SK-N-SH (cell line): ENCODE data around the gene ARFGAP1. TPM values are rescaled to one million over a fixed set of nuclear protein-coding genes. Genes with fewer than 3 reads are reported as not detected.

Experiments used
- CTCF ChIA-PET: fragments of 300-600, 350-600 bp; formaldehyde crosslinking; extraction: SDS; loops from one replicate; lab custom pipeline; 2021; lab: Yijun Ruan, JAX
- POLR2A ChIA-PET: fragments of 350-600 bp; sonication (Branson Sonifier 250); formaldehyde crosslinking; extraction: SDS; loops from one replicate; lab custom pipeline; 2020; ENCODE audit warnings: antibody characterized with exemption, inconsistent platforms; lab: Yijun Ruan, JAX
- DNase-seq: peaks from one replicate; pipeline ENCODE4 v3.0.0; 2012
- H2AFZ ChIP-seq: fragments of 200-600 bp; sonication (generic); 2 replicates; pipeline ENCODE4 v1.8.1; 2016; ENCODE audit warnings: antibody characterized with exemption, mild to moderate bottlenecking, low read depth
- H3F3A ChIP-seq: fragments of 200-600 bp; sonication (generic); replicated peaks from 2 replicates; pipeline ENCODE3; 2016; ENCODE audit warnings: antibody characterized with exemption, mild to moderate bottlenecking; ENCODE audit not compliant: insufficient read depth
- H3K27ac ChIP-seq, 2 experiments: fragments of 200-500 bp in 1 of 2; fragments of 200-600 bp in 1 of 2; sonication (Bioruptor generic) in 1 of 2; sonication (generic), shearing (Covaris generic) in 1 of 2; 2 replicates each; pipeline versions ENCODE4 v1.5.1 to v1.6.1; 2014 to 2016; ENCODE audit warnings: low read depth in 2 of 2, inconsistent platforms in 1 of 2, low read length in 1 of 2, mild to moderate bottlenecking in 1 of 2, mixed read lengths in 1 of 2
- H3K27me3 ChIP-seq: fragments of 200-600 bp; sonication (generic), shearing (Covaris generic); 2 replicates; pipeline ENCODE4 v1.6.1; 2016; ENCODE audit warnings: mixed run types; ENCODE audit not compliant: insufficient read depth
- H3K36me3 ChIP-seq, 2 experiments: fragments of 200-500 bp in 1 of 2; fragments of 200-600 bp in 1 of 2; sonication (Bioruptor generic) in 1 of 2; sonication (generic) in 1 of 2; replicated peaks in 1 of 2; 2 replicates each; pipeline versions ENCODE3 to v1.5.1; 2014 to 2016; ENCODE audit warnings: low read length in 1 of 2, mild to moderate bottlenecking in 1 of 2; ENCODE audit not compliant: insufficient read depth in 2 of 2, control insufficient read depth in 1 of 2
- H3K4me1 ChIP-seq, 2 experiments: fragments of 200-500 bp in 1 of 2; fragments of 200-600 bp in 1 of 2; sonication (Bioruptor generic) in 1 of 2; sonication (generic), shearing (Covaris generic) in 1 of 2; 2 replicates each; pipeline versions ENCODE4 v1.5.1 to v1.6.1; 2014 to 2016; ENCODE audit warnings: low read depth in 1 of 2, low read length in 1 of 2, mixed run types in 1 of 2; ENCODE audit not compliant: insufficient read depth in 2 of 2, control insufficient read depth in 1 of 2
- H3K4me2 ChIP-seq: fragments of 200-600 bp; sonication (generic), shearing (Covaris generic); 2 replicates; pipeline ENCODE4 v1.6.1; 2017; ENCODE audit warnings: mixed run types
- H3K4me3 ChIP-seq, 2 experiments: fragments of 200-500 bp in 1 of 2; fragments of 200-600 bp in 1 of 2; sonication (Bioruptor generic) in 1 of 2; sonication (generic), shearing (Covaris generic) in 1 of 2; 2 replicates each; pipeline versions ENCODE4 v1.5.1 to v1.8.1; 2014 to 2016; ENCODE audit warnings: low read depth in 2 of 2, inconsistent platforms in 1 of 2, low read length in 1 of 2, mild to moderate bottlenecking in 1 of 2, mixed read lengths in 1 of 2, moderate library complexity in 1 of 2
- H3K79me2 ChIP-seq: fragments of 200-600 bp; sonication (generic); 2 replicates; pipeline ENCODE4 v1.8.1; 2017; ENCODE audit warnings: mild to moderate bottlenecking; ENCODE audit not compliant: insufficient read depth
- H3K9ac ChIP-seq: fragments of 200-600 bp; sonication (generic); 2 replicates; pipeline ENCODE4 v1.6.1; 2017; ENCODE audit warnings: mixed run types
- H3K9me2 ChIP-seq: fragments of 200-600 bp; sonication (generic); 2 replicates; pipeline ENCODE4 v1.6.1; 2017; ENCODE audit warnings: mixed run types
- H3K9me3 ChIP-seq: fragments of 200-600 bp; sonication (generic); 2 replicates; pipeline ENCODE4 v1.6.1; 2017; ENCODE audit warnings: mixed run types, mild to moderate bottlenecking, moderate library complexity
- H4K20me1 ChIP-seq: fragments of 200-600 bp; sonication (generic); 2 replicates; pipeline ENCODE4 v1.6.1; 2017; ENCODE audit warnings: mild to moderate bottlenecking, mixed run types; ENCODE audit not compliant: insufficient read depth
- CHD2 ChIP-seq: fragments of 150-350 bp; IDR thresholded peaks from 2 replicates; pipeline ENCODE4 v1.6.1; 2018; ENCODE audit warnings: low read length; ENCODE audit not compliant: partially characterized antibody
- ELF1 ChIP-seq: IDR thresholded peaks from 2 replicates; pipeline ENCODE4 v1.4.0; 2012
- FOXJ3 ChIP-seq: sonication (generic); formaldehyde crosslinking; IDR thresholded peaks from 2 replicates; pipeline ENCODE4 v1.5.1; 2020; ENCODE audit warnings: mild to moderate bottlenecking, missing genetic modification reagents
- FOXM1 ChIP-seq: IDR thresholded peaks from 2 replicates; pipeline ENCODE4 v1.4.0; 2012; ENCODE audit warnings: low read depth, mild to moderate bottlenecking
- GATA2 ChIP-seq: sonication (generic); formaldehyde crosslinking; IDR thresholded peaks from 2 replicates; pipeline ENCODE4 v1.5.0; 2020; ENCODE audit warnings: mild to moderate bottlenecking, missing genetic modification reagents
- JUND ChIP-seq: IDR thresholded peaks from 2 replicates; pipeline ENCODE4 v1.4.0; 2012
- MEF2A ChIP-seq: IDR thresholded peaks from 2 replicates; pipeline ENCODE4 v1.4.0; 2012; ENCODE audit warnings: low read depth, borderline replicate concordance
- MXI1 ChIP-seq: IDR thresholded peaks from 2 replicates; pipeline ENCODE4 v1.6.1; 2012; ENCODE audit warnings: mild to moderate bottlenecking, low read depth, low read length, improper control_type of control experiment
- NFIC ChIP-seq: IDR thresholded peaks from 2 replicates; pipeline ENCODE4 v1.4.0; 2012; ENCODE audit warnings: borderline replicate concordance
- POLR2AphosphoS5 ChIP-seq: IDR thresholded peaks from 2 replicates; pipeline ENCODE4 v1.6.1; 2012; ENCODE audit warnings: low read depth, low read length
- RAD21 ChIP-seq: IDR thresholded peaks from 2 replicates; pipeline ENCODE4 v1.6.1; 2012; ENCODE audit warnings: mild to moderate bottlenecking, low read length
- RFX5 ChIP-seq: IDR thresholded peaks from 2 replicates; pipeline ENCODE4 v1.6.1; 2012; ENCODE audit warnings: mild to moderate bottlenecking, improper control_type of control experiment, low read length
- RXRA ChIP-seq: IDR thresholded peaks from 2 replicates; pipeline ENCODE4 v1.4.0; 2012; ENCODE audit warnings: low read depth, mild to moderate bottlenecking, borderline replicate concordance
- SIN3A ChIP-seq: IDR thresholded peaks from 2 replicates; pipeline ENCODE4 v1.6.1; 2012; ENCODE audit warnings: low read depth, mild to moderate bottlenecking, low read length, moderate library complexity, borderline replicate concordance
- TAF1 ChIP-seq: IDR thresholded peaks from 2 replicates; pipeline ENCODE4 v1.6.1; 2012; ENCODE audit warnings: low read depth, mild to moderate bottlenecking, low read length, moderate library complexity, borderline replicate concordance
- TEAD4 ChIP-seq: IDR thresholded peaks from 2 replicates; pipeline ENCODE4 v1.4.0; 2012; ENCODE audit warnings: mild to moderate bottlenecking, borderline replicate concordance; ENCODE audit not compliant: insufficient read depth
- WGBS: methylation state at CpG from one replicate; pipeline ENCODE4 v1.1.6; 2017; ENCODE audit warnings: low lambda C conversion rate; 5-methylcytosine and 5-hydroxymethylcytosine counted together
- polyA plus RNA-seq, 3 experiments: library from polyadenylated mRNA; depleted of rRNA; stranded (reverse); fragments of >200 nt; gene quantifications; 2 replicates each; pipeline ENCODE4 v1.2.3, GENCODE V29; 2012
- TF ChIP-seq, protein P1 (sequence below): fragments of 150-350 bp; IDR thresholded peaks from 2 replicates; pipeline ENCODE4 v1.6.1; 2017; ENCODE audit warnings: antibody characterized with exemption, low read length, low read depth, borderline replicate concordance
- TF ChIP-seq, protein P2 (sequence below): IDR thresholded peaks from 2 replicates; pipeline ENCODE4 v1.6.1; 2012; ENCODE audit warnings: mild to moderate bottlenecking, low read depth, low read length, moderate library complexity
- TF ChIP-seq, protein P3 (sequence below): IDR thresholded peaks from 2 replicates; pipeline ENCODE4 v1.4.0; 2012; ENCODE audit warnings: low read depth, borderline replicate concordance
- TF ChIP-seq, protein P4 (sequence below): fragments of 150-350 bp; IDR thresholded peaks from 2 replicates; pipeline ENCODE4 v1.6.1; 2016; ENCODE audit warnings: mild to moderate bottlenecking, low read depth, low read length

ARFGAP1 gene
- polyA plus RNA-seq, 1 of the 3 experiments (the other 2 are of a cell fraction), result 72.7 TPM

DNA sequence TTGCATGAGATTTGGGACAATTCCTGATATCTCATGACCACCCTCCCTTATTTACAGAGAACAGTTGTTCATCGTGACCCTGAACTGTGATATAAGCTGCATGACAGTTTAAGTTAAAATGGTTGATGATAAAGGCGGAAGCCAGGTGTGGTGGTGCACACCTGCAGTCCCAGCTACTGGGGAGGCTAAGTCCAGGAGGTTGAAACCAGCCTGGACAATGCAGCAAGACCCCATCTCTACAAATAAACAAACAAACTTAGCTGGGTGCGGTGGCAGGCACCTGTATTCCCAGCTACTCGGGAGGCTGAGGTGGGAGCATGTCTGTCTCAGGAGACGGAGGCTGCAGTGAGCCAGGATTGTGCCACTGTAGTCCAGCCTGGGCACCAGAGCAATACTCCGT is 44.4 kb downstream of the ARFGAP1 start (continued):
- TF ChIP-seq SIN3A (no peak), FOXM1 (no peak)

DNA sequence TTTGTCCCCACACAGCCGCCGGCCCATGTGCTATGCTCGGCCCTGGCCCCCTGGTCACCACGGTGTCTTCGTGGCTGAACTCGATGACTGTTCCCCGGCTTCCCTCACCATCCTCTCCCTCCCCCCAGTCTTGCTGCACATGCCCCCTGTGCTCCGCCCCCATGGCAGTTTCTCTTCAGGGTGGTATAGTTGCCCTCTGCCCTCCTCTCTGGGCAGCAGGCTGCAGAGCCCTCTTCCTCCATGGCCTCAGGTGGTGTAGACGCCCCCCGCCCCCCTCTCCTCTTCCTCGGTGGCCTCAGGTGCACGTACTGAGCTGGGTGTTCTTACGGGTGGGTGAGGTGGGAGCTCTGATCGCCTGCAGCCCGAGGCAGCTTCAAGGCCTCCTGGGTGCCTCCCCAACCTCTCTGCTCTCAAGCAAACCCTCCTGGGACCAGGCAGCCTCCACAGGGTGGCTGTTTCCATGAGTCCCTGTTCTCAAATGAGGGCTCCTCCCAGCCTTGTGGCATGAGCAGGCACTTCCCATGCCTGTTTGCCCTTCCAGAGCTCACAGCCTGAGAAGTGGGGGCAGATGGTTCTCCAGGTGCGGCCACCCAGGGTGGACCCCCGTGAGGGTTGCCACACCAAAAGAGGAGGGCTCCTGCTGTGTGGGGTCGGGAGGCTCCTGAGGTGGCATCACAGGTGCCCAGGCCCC is 45.1 kb downstream of the ARFGAP1 start:
- no peaks in the 10 kb centered on the region for H4K20me1 ChIP-seq
- DNase-seq, result no peak
- TF ChIP-seq MEF2A (no peak), CHD2 (no peak), POLR2AphosphoS5 (no peak), RAD21 (no peak), GATA2 (CRISPR knock-in tag) (no peak), SIN3A (no peak), TEAD4 (no peak), JUND (no peak), FOXM1 (no peak), TAF1 (no peak), ELF1 (no peak), MXI1 (no peak), FOXJ3 (CRISPR knock-in tag) (no peak), RXRA (no peak), RFX5 (no peak), NFIC (no peak)
- TF ChIP-seq, protein P1, sequence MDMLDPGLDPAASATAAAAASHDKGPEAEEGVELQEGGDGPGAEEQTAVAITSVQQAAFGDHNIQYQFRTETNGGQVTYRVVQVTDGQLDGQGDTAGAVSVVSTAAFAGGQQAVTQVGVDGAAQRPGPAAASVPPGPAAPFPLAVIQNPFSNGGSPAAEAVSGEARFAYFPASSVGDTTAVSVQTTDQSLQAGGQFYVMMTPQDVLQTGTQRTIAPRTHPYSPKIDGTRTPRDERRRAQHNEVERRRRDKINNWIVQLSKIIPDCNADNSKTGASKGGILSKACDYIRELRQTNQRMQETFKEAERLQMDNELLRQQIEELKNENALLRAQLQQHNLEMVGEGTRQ, result no peak
- TF ChIP-seq, protein P2, sequence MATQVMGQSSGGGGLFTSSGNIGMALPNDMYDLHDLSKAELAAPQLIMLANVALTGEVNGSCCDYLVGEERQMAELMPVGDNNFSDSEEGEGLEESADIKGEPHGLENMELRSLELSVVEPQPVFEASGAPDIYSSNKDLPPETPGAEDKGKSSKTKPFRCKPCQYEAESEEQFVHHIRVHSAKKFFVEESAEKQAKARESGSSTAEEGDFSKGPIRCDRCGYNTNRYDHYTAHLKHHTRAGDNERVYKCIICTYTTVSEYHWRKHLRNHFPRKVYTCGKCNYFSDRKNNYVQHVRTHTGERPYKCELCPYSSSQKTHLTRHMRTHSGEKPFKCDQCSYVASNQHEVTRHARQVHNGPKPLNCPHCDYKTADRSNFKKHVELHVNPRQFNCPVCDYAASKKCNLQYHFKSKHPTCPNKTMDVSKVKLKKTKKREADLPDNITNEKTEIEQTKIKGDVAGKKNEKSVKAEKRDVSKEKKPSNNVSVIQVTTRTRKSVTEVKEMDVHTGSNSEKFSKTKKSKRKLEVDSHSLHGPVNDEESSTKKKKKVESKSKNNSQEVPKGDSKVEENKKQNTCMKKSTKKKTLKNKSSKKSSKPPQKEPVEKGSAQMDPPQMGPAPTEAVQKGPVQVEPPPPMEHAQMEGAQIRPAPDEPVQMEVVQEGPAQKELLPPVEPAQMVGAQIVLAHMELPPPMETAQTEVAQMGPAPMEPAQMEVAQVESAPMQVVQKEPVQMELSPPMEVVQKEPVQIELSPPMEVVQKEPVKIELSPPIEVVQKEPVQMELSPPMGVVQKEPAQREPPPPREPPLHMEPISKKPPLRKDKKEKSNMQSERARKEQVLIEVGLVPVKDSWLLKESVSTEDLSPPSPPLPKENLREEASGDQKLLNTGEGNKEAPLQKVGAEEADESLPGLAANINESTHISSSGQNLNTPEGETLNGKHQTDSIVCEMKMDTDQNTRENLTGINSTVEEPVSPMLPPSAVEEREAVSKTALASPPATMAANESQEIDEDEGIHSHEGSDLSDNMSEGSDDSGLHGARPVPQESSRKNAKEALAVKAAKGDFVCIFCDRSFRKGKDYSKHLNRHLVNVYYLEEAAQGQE, result no peak
- TF ChIP-seq, protein P3, sequence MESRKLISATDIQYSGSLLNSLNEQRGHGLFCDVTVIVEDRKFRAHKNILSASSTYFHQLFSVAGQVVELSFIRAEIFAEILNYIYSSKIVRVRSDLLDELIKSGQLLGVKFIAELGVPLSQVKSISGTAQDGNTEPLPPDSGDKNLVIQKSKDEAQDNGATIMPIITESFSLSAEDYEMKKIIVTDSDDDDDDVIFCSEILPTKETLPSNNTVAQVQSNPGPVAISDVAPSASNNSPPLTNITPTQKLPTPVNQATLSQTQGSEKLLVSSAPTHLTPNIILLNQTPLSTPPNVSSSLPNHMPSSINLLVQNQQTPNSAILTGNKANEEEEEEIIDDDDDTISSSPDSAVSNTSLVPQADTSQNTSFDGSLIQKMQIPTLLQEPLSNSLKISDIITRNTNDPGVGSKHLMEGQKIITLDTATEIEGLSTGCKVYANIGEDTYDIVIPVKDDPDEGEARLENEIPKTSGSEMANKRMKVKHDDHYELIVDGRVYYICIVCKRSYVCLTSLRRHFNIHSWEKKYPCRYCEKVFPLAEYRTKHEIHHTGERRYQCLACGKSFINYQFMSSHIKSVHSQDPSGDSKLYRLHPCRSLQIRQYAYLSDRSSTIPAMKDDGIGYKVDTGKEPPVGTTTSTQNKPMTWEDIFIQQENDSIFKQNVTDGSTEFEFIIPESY, result no peak
- TF ChIP-seq, protein P4, sequence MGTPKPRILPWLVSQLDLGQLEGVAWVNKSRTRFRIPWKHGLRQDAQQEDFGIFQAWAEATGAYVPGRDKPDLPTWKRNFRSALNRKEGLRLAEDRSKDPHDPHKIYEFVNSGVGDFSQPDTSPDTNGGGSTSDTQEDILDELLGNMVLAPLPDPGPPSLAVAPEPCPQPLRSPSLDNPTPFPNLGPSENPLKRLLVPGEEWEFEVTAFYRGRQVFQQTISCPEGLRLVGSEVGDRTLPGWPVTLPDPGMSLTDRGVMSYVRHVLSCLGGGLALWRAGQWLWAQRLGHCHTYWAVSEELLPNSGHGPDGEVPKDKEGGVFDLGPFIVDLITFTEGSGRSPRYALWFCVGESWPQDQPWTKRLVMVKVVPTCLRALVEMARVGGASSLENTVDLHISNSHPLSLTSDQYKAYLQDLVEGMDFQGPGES, result no peak
- TF ChIP-seq, all 33 proteins: peak for 0
- Histone ChIP-seq H3K9me3 (no peaks in the 10 kb centered on the region), H3K27me3 (no peaks in the 10 kb centered on the region), H3K4me1 (no peaks in the 10 kb centered on the region), H3K36me3 (no peaks in the 10 kb centered on the region), H2AFZ (no peak overlapping the region), H3K79me2 (no peaks in the 10 kb centered on the region), H3F3A (no peaks in the 10 kb centered on the region), H3K4me3 (no peak overlapping the region), H3K4me2 (no peak overlapping the region), H3K9ac (no peak overlapping the region), H3K9me2 (no peaks in the 10 kb centered on the region), H3K27ac (no peak overlapping the region)
- ChIA-PET CTCF (interaction anchor here (0.6 to 6.4 kb wide), 5 partner anchors 8 to 180 kb away, joined by 3 to 53 read pairs (median 4); no protein-coding TSS in a partner anchor), POLR2A (no interaction called here)
- 54% methylated on average over 16 of the region's 18 CpGs for WGBS
